GM19467 (cell line): ENCODE results near the gene ACTG2.
"Not testable (repeated sequence)": the region's sequence is repeated elsewhere in the genome, so short reads cannot be mapped to it uniquely, and the experiment has no call there.

Source experiments
- ATAC-seq: cut with Tn5 transposase; IDR thresholded peaks from one replicate; pipeline ENCODE4 v1.9.1; 2021; ENCODE audit warnings: mild to moderate bottlenecking, moderate library complexity; ENCODE audit not compliant: unreplicated experiment

Gene ACTG2

GRCh38 chr2:73892631-73893329, at the start of gene ACTG2:
TSS of gene ACTG2 (plus strand) at chr2:73893008. CDS start at chr2:73901312, 8,304 bp downstream.
- no peak for ATAC-seq

GRCh38 chr2:73844087-73844486, 48.7 kb upstream of the ACTG2 start:
- ATAC-seq = no peak

- ATAC-seq = no peak
These were observed 42.8 kb upstream of the ACTG2 start for GRCh38 chr2:73850009-73850408.

GRCh38 chr2:73851274-73851673, 41.5 kb upstream of the ACTG2 start:
- no peak for ATAC-seq

- no peak for ATAC-seq
These were observed 40.8 kb upstream of the ACTG2 start for GRCh38 chr2:73852020-73852419.

GRCh38 chr2:73855526-73855925, 37.3 kb upstream of the ACTG2 start:
- no peak for ATAC-seq

GRCh38 chr2:73856214-73856613, 36.6 kb upstream of the ACTG2 start:
- no peak for ATAC-seq

- no peak for ATAC-seq
These were observed 32.9 kb upstream of the ACTG2 start for GRCh38 chr2:73859721-73860586.

- ATAC-seq = no peak
These were observed 29.8 kb upstream of the ACTG2 start for GRCh38 chr2:73862987-73863386.

GRCh38 chr2:73868204-73868978, 24.4 kb upstream of the ACTG2 start:
- no peak for ATAC-seq

GRCh38 chr2:73870084-73870483, 22.7 kb upstream of the ACTG2 start:
- no peak for ATAC-seq

- no peak for ATAC-seq
These were observed 15.6 kb upstream of the ACTG2 start for GRCh38 chr2:73877071-73877802.

GRCh38 chr2:73877984-73878383, 14.8 kb upstream of the ACTG2 start:
- not testable (repeated sequence) for ATAC-seq

- no peak for ATAC-seq
These were observed 7.4 kb upstream of the ACTG2 start for GRCh38 chr2:73885406-73885805.

- no peak for ATAC-seq
These were observed 6.5 kb upstream of the ACTG2 start for GRCh38 chr2:73886357-73886756.

- ATAC-seq = not testable (repeated sequence)
These were observed 5.0 kb upstream of the ACTG2 start for GRCh38 chr2:73887596-73888353.

GRCh38 chr2:73888388-73888787, 4.4 kb upstream of the ACTG2 start:
- ATAC-seq = no peak

GRCh38 chr2:73889206-73889605, 3.6 kb upstream of the ACTG2 start:
- ATAC-seq = no peak

- ATAC-seq = no peak
These were observed 2.3 kb upstream of the ACTG2 start for GRCh38 chr2:73890301-73891092.
